GM12873 (cell line): Measurements from ENCODE around the gene PCBP1.

ENCODE experiments used
- TF ChIP-seq, protein P1 (sequence below): IDR thresholded peaks from 2 replicates; pipeline ENCODE4 v1.5.1; 2012; ENCODE audit warnings: low read depth, mild to moderate bottlenecking, moderate library complexity, low read length, control low read depth; ENCODE audit not compliant: insufficient read depth; ENCODE audit errors: missing control alignments

PCBP1 gene

DNA sequence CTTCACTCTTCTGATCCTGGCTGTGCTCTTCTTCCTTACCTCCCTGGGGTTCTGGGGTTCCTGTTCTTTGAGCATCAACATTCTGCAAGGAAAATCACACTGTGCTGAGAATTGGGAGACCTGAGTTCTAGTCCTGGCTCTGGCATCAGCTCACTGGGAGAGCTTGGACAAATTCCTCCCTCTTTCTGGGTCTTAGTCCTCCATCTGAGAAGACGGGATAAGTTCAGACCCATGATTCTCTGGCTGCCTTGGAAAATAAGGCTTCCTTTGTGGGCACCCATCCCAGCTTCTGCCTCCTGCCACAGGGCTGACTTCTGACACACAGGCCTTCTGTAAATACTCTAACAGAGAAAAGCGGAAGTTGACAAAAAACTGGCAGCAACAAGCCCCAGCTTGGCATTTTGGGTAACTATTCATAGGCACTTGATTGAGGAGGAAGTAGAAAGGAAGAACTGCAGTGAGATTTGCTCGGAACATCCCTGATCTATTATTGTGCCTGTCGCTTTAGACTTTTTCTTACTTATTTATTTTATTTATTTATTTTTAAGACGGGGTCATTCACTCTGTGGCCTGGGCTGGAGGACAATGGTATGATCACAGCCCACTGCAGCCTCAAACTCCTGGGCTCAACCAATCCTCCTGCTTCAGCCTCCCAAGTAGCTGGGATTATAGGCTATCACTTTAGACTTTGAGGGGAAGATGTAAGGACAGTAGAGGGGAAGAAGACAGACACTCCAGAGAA, 7.9 kb downstream of the PCBP1 start:
- TF ChIP-seq, protein P1, sequence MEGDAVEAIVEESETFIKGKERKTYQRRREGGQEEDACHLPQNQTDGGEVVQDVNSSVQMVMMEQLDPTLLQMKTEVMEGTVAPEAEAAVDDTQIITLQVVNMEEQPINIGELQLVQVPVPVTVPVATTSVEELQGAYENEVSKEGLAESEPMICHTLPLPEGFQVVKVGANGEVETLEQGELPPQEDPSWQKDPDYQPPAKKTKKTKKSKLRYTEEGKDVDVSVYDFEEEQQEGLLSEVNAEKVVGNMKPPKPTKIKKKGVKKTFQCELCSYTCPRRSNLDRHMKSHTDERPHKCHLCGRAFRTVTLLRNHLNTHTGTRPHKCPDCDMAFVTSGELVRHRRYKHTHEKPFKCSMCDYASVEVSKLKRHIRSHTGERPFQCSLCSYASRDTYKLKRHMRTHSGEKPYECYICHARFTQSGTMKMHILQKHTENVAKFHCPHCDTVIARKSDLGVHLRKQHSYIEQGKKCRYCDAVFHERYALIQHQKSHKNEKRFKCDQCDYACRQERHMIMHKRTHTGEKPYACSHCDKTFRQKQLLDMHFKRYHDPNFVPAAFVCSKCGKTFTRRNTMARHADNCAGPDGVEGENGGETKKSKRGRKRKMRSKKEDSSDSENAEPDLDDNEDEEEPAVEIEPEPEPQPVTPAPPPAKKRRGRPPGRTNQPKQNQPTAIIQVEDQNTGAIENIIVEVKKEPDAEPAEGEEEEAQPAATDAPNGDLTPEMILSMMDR: no peak

GRCh38 chr2:70095720-70096670, 8.7 kb downstream of the PCBP1 start:
- TF ChIP-seq, protein P1: no peak

DNA sequence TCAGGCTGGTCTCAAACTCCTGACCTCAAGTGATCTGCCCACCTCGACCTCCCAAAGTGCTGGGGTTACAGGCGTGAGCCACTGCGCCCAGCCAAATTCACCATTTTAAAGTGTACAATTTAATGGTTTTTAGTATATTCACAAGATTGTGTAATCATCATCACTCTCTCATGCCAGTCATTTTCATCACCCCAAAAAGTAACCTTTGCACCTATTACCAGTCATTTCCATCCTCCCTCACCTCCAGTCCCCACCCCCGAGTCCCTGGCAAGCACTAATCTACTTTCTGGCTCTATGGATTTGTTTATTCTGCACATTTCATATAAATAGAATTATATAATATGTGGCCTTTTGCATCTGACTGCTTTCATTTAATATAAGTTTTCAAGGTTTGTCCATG, 10.8 kb downstream of the PCBP1 start:
- TF ChIP-seq, protein P1: no peak

DNA sequence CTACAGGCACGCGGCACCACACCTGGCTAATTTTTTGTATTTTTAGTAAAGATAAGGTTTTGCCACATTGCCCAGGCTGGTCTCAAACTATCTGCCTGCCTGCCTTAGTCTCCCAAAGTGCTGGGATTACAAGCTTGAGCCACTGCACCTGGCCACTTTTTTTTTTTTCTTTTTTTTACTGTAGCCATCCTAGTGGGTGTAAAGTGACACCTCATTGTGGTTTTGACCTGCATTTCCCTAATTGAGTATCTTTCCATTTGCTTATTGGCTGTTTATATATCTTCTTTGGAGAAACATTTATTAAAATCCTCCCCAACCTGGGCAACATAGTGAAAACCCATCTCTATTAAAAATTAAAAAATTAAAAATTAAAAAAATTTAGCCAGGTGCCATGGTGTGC, 12.0 kb downstream of the PCBP1 start:
- TF ChIP-seq, protein P1: no peak

GRCh38 chr2:70101174-70101573, 13.9 kb downstream of the PCBP1 start:
- TF ChIP-seq, protein P1: no peak

DNA sequence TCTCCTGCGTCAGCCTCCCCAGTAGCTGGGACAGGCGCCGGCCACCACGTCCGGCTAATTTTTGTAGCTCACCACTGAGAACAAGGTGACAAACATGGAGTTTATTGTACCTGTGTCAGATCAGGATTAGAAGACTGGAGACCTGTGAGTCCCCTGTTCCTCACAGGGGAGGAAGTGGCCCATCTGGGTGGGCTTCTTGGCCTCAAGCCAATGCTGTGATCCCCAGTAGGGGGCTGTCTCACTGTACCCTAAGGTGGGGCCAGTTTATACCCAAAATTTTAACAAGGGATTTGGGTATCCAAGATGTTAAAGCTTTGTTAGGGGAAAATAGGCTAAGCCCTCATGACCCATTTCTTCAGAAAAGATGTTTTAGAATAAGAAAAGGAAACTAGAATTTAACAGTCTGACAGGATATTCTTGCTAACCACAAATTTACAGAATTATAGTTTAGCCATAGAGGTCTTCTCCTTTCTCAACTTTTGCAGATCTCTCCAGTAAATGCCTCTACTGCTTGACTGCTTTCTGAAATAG, 16.3 kb downstream of the PCBP1 start:
- TF ChIP-seq, protein P1: no peak

DNA sequence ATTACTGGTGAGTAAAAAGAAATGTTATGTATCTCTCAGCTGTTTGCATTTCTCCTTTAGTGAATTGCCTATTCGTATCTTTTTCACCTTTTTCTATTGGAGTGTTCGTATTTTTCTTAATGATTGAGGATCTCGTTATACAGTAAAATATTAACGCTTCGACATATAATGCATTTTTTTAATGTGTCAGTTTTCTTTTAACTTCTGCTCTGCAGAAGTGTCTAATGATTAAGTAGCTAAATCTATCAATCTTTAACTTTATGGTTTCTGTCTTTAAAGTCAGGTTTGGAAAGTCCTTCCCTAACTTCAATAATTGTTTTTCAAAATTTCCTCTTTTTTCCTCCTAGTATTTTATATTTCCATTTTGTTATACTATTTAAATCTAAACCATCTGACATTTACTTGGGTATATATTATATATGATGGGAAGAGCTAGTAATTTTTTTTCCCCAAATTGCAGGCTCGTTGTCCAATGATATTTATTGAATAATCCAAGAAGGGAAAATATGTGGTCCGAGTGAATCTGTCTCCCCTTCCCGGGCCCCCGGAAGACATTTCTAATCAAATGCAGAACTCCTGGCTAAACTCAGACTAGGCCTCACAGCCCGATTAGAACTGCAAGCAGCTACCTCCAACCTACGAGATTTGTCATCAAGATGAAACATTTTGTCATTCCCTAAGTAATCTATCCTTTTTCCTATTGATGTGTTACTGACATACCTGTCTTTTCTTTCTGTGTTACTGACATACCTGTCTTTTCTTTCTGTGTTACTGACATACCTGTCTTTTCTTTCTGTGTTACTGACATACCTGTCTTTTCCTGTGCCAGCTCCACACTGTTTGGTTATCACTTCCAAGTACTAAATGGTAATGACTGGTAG, 17.2 kb downstream of the PCBP1 start:
- TF ChIP-seq, protein P1: no peak
